Kidney epithelial cell (primary cell): ENCODE data around the gene SPATA31D1. TPM values are rescaled to one million over a fixed set of nuclear protein-coding genes. Genes with fewer than 3 reads are reported as not detected.

ENCODE experiments used
- DNase-seq: peaks from one replicate; pipeline ENCODE4 v3.0.0-alpha.2; 2010; ENCODE audit warnings: low read depth
- H3K27me3 ChIP-seq: 2 replicates; pipeline ENCODE4 v1.6.0; 2011; ENCODE audit warnings: low read length; ENCODE audit not compliant: control insufficient read depth, insufficient read depth
- H3K36me3 ChIP-seq: 2 replicates; pipeline ENCODE4 v1.5.1; 2011; ENCODE audit warnings: low read length; ENCODE audit not compliant: control insufficient read depth, insufficient read depth
- H3K4me3 ChIP-seq: 2 replicates; pipeline ENCODE4 v1.5.1; 2011; ENCODE audit warnings: low read depth, mild to moderate bottlenecking, control low read depth, low read length
- CTCF ChIP-seq: IDR thresholded peaks from 2 replicates; pipeline ENCODE4 v1.5.1; 2011; ENCODE audit warnings: mild to moderate bottlenecking, moderate library complexity, low read length, control low read depth, inconsistent platforms; ENCODE audit not compliant: insufficient read depth, poor library complexity, severe bottlenecking
- total RNA-seq: library from RNA; depleted of rRNA; stranded (reverse); fragments of >200 nt; gene quantifications from 2 replicates; pipeline ENCODE4 v1.2.3, GENCODE V29; 2015

SPATA31D1 gene
- total RNA-seq, 1 donor from 2014 or later = not detected

- no peak overlapping the region for H3K4me3 ChIP-seq
- DNase-seq = no peak
- H3K27me3 ChIP-seq = no peaks in the 10 kb centered on the region
- no peaks in the 10 kb centered on the region for H3K36me3 ChIP-seq
- TF ChIP-seq CTCF = no peak
Observed at GRCh38 chr9:81981883-81982282, 6.7 kb upstream of the SPATA31D1 start.

- Histone ChIP-seq H3K36me3 (no peaks in the 10 kb centered on the region), H3K4me3 (no peak overlapping the region), H3K27me3 (no peaks in the 10 kb centered on the region)
- DNase-seq = no peak
- no peak for TF ChIP-seq CTCF
Observed at GRCh38 chr9:81984928-81985327, 3.6 kb upstream of the SPATA31D1 start.

- no peak overlapping the region for H3K4me3 ChIP-seq
- no peaks in the 10 kb centered on the region for H3K27me3 ChIP-seq
- no peak for DNase-seq
- H3K36me3 ChIP-seq = no peaks in the 10 kb centered on the region
- TF ChIP-seq CTCF = no peak
Observed at GRCh38 chr9:81986051-81986450, 2.5 kb upstream of the SPATA31D1 start.

- no peak for DNase-seq
- no peaks in the 10 kb centered on the region for H3K27me3 ChIP-seq
- TF ChIP-seq CTCF = no peak
- H3K4me3 ChIP-seq = no peak overlapping the region
- H3K36me3 ChIP-seq = no peaks in the 10 kb centered on the region
Observed at GRCh38 chr9:81989700-81990099, 1.1 kb downstream of the SPATA31D1 start.

- Histone ChIP-seq H3K36me3 (no peaks in the 10 kb centered on the region), H3K27me3 (no peaks in the 10 kb centered on the region), H3K4me3 (no peak overlapping the region)
- TF ChIP-seq CTCF = no peak
- no peak for DNase-seq
Observed at GRCh38 chr9:81993656-81994055, 5.1 kb downstream of the SPATA31D1 start.

- H3K4me3 ChIP-seq = no peak overlapping the region
- no peaks in the 10 kb centered on the region for H3K27me3 ChIP-seq
- no peaks in the 10 kb centered on the region for H3K36me3 ChIP-seq
- DNase-seq = no peak
- no peak for TF ChIP-seq CTCF
Observed at GRCh38 chr9:81999806-82000205, 11.2 kb downstream of the SPATA31D1 start.
